Mucosa of descending colon (tissue), 3 donors: ENCODE measurements around the gene FN1. TPM values are rescaled to one million over a fixed set of nuclear protein-coding genes. Genes with fewer than 3 reads are reported as not detected.

Experiments
- ATAC-seq: fragments of 200-7000 bp; cut with Tn5 transposase; one replicate; pipeline ENCODE4 v1.9.1; 2020; ENCODE audit warnings: mild to moderate bottlenecking, moderate library complexity
- DNase-seq, 3 donors: peaks; one replicate each; pipeline ENCODE4 v3.0.0-alpha.2; 2020
- H3K36me3 ChIP-seq: fragments of 200-600 bp; one replicate; pipeline ENCODE4 v1.8.0; 2021; ENCODE audit warnings: low read depth, mild to moderate bottlenecking
- H3K4me1 ChIP-seq: fragments of 200-600 bp; one replicate; pipeline ENCODE4 v1.8.0; 2021; ENCODE audit warnings: low read depth, mild to moderate bottlenecking
- H3K4me3 ChIP-seq: fragments of 200-600 bp; one replicate; pipeline ENCODE4 v1.8.0; 2021; ENCODE audit warnings: mild to moderate bottlenecking
- H3K9me3 ChIP-seq: fragments of 200-600 bp; one replicate; pipeline ENCODE4 v1.8.0; 2021; ENCODE audit warnings: mild to moderate bottlenecking
- CTCF ChIP-seq: fragments of 200-600 bp; IDR thresholded peaks from one replicate; pipeline ENCODE4 v1.8.0; 2022; ENCODE audit warnings: antibody characterized with exemption, mild to moderate bottlenecking
- intact Hi-C, 2 donors: fragments of 100-400 bp; cut with DNase I in 1 of 2; cut with micrococcal nuclease in 1 of 2; formaldehyde crosslinking; loops; one replicate each; pipeline versions ENCODE4 v1.11.0 to v1.11.1; 2022; cut with DNase I, micrococcal nuclease
- total RNA-seq, 3 donors: library from RNA; stranded (reverse); fragmentation: NEBNext Ultra II Directional in 2 of 3; extraction: Animal tissue kit (Norgen Biotek cat#: 25700) in 2 of 3; gene quantifications; one replicate each; pipeline versions ENCODE4 v1.2.1 to v1.2.4, GENCODE V29; 2021 to 2023
- donor health status: DM: no; HTN: no; CAD: no; lungs with moderate emphysema.
- donor health status: DM: no; HTN: no; CAD: no.
- donor health status: DM: no; HTN: yes; CAD: no.

FN1 gene
- total RNA-seq, 3 donors from 2014 or later = 30.3 to 1,060 (median 208) TPM

GRCh38 chr2:215460682-215461382, 25.0 kb upstream of the FN1 start:
- ATAC-seq = no peak
- intact Hi-C loops = no loop called here
- H3K9me3 ChIP-seq = no peaks in the 10 kb centered on the region
- no peak for DNase-seq
- TF ChIP-seq CTCF = no peak
- H3K36me3 ChIP-seq = no peaks in the 10 kb centered on the region
- no peaks in the 10 kb centered on the region for H3K4me1 ChIP-seq
- H3K4me3 ChIP-seq = no peak overlapping the region

DNA sequence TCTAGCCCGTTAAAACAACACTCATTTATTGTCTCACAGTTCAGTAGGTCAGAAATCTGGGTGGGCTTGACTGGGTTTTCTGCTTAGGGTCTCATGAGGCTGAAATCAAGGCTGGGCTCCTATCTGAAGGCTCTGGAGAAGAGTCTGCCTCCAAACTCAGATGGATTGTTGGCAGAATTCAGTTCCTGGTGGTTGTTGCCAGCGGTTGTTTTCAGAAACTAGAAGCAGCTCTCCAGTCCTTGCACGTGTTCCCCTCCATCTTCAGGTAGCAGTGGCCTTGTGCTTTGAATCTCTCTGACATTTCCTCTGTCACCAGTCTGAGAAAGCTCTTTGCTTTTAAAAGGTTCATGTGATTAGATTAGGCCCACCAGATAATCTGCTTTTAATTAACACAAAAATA, 20.1 kb upstream of the FN1 start:
- ATAC-seq = no peak
- intact Hi-C loops = loop anchor here in 1 of 2 donors (10.0 kb wide), 1 partner anchor 459 kb away; no protein-coding TSS in a partner anchor

DNA sequence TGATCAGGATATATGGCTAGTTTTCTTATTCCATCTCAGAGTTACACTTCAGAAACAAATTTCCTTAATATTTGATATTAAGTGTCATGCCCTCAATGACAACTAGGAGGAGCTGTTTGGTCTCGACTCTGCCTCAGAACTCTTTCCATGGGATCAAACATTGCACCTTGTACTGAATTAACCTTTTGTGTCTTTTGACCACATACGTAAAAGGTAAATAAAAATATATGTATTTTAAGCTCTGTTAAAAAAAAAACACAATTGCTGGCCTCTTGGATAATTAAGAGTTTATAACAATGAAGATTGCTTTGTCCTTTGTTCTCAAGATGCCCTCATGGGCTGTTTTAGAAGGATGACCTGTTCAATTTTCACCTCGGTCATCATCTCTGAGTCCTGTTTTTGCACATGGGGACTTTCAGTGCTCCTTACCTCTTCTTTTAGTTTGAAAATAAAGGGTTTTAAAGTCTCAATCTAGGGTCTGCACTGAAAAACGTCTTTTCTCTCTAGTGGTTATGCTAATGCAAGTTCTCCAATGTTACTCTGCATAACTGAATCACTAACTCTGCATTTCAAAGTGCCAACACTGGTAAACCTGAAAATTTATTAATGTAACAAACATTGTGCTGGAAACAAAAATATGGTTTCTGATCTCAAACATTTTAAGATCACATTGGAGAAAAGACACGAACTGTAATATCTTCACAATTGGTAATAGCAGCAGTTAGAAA, 18.8 kb upstream of the FN1 start:
- intact Hi-C loops = loop anchor here (5.0 to 10.0 kb wide), 2 partner anchors 460 to 463 kb away; no protein-coding TSS in a partner anchor
- peak; percentile 73 for TF ChIP-seq CTCF
- Histone ChIP-seq H3K4me1 (no peaks in the 10 kb centered on the region), H3K9me3 (no peaks in the 10 kb centered on the region), H3K36me3 (no peaks in the 10 kb centered on the region), H3K4me3 (no peak overlapping the region)
- peak in 1 of 3 donors; percentile 40 for DNase-seq
- ATAC-seq = peak; percentile 74

More for the DNA sequence above, 20.1 kb upstream of the FN1 start:
- no peak for TF ChIP-seq CTCF
- H3K4me3 ChIP-seq = no peak overlapping the region
- H3K9me3 ChIP-seq = no peaks in the 10 kb centered on the region
- H3K36me3 ChIP-seq = no peaks in the 10 kb centered on the region
- no peak for DNase-seq
- no peaks in the 10 kb centered on the region for H3K4me1 ChIP-seq

DNA sequence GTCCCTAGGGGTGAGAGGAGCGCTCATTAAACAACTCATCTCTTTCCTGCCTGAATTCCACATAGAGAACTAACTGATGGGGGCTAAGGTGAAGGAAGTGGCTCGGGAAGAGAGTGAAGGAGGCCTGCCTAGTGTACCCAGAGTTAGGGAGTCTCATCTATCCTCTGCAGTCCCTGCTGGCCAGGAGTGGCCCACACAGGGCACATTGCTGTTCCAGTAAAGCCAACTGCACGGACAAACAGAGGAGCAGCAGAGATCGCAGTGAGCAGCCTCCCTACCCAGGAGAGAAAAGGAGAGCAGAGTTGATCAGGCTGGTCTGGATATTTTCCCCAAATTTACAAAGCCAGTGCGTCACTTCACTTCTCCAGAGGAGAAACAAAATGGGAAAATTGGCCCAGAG, 16.9 kb upstream of the FN1 start:
- DNase-seq (no peak), ATAC-seq (no peak)
- H3K9me3 ChIP-seq = no peaks in the 10 kb centered on the region
- H3K36me3 ChIP-seq = no peaks in the 10 kb centered on the region
- no peak overlapping the region for H3K4me3 ChIP-seq
- H3K4me1 ChIP-seq = no peaks in the 10 kb centered on the region
- intact Hi-C loops = loop anchor here (5.0 to 10.0 kb wide), 2 partner anchors 462 to 465 kb away; no protein-coding TSS in a partner anchor
- no peak for TF ChIP-seq CTCF

- H3K9me3 ChIP-seq = no peaks in the 10 kb centered on the region
- TF ChIP-seq CTCF = no peak
- no peaks in the 10 kb centered on the region for H3K36me3 ChIP-seq
- ATAC-seq (no peak), DNase-seq (no peak)
- intact Hi-C loops = loop anchor here (5.0 to 10.0 kb wide), 2 partner anchors 464 to 466 kb away; no protein-coding TSS in a partner anchor
- no peak overlapping the region for H3K4me3 ChIP-seq
- no peaks in the 10 kb centered on the region for H3K4me1 ChIP-seq
These were observed 15.3 kb upstream of the FN1 start for GRCh38 chr2:215451012-215451756.
